Tibial artery (tissue), 4 donors: ENCODE measurements around the gene CCDC148.

Source experiments
- DNase-seq, 2 donors: peaks; one replicate each; pipeline ENCODE4 v3.0.0-alpha.2; 2019
- H3K27ac ChIP-seq, 2 donors: fragments of 200-600 bp; sonication (generic) in 1 of 2; 1 replicate in 1 of 2; 2 replicates in 1 of 2; pipeline ENCODE4 v1.5.1; 2018 to 2019; ENCODE audit warnings: mild to moderate bottlenecking in 1 of 2
- H3K27me3 ChIP-seq, 2 donors: fragments of 200-600 bp; sonication (generic) in 1 of 2; one replicate each; pipeline versions ENCODE4 v1.5.1 to v1.6.0; 2016 to 2019
- H3K36me3 ChIP-seq, 3 donors: fragments of 200-600 bp; sonication (generic) in 2 of 3; one replicate each; pipeline ENCODE4 v1.5.1; 2016 to 2019; ENCODE audit warnings: mild to moderate bottlenecking in 2 of 3
- H3K4me1 ChIP-seq, 4 donors: fragments of 200-600 bp; sonication (generic) in 2 of 4; 1 replicate in 3 of 4; 2 replicates in 1 of 4; pipeline ENCODE4 v1.5.1; 2016 to 2019
- H3K4me3 ChIP-seq, 2 donors: fragments of 200-600 bp; sonication (generic) in 1 of 2; 1 replicate in 1 of 2; 2 replicates in 1 of 2; pipeline ENCODE4 v1.5.1; 2018 to 2019; ENCODE audit warnings: mild to moderate bottlenecking in 2 of 2
- H3K9me3 ChIP-seq, 3 donors: fragments of 200-600 bp; sonication (generic) in 1 of 3; one replicate each; pipeline ENCODE4 v1.5.1; 2016 to 2019
- intact Hi-C: fragments of 100-400 bp; cut with DNase I; formaldehyde crosslinking; loops from one replicate; pipeline ENCODE4 v1.15.0; 2023; ENCODE audit warnings: low total_unique reads
- TF ChIP-seq, protein P1 (sequence below), 2 experiments: fragments of 200-600 bp in 1 of 2; fragments of 450-650 bp in 1 of 2; IDR thresholded peaks; one replicate each; pipeline ENCODE4 v1.5.1; 2017 to 2019; ENCODE audit warnings: antibody characterized with exemption in 2 of 2, mild to moderate bottlenecking in 1 of 2, moderate library complexity in 1 of 2

Gene CCDC148

DNA sequence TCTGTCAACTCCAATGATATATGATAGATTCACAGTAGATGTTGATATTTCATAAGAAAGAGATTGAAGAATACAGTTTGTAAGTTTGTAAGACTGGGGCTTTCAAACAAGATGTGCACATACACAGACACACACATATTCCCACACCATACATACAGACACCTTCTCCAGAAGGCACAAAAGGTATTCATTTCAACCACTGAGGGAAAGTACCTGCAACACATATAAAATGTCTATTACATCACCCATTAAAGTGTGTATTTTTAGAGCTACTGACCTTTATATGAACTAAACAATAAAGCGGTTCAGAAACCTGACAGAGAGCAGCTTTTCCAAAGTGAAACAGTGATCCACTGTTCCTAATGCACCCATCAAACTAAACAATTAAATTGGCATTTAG lies 53.3 kb downstream of the CCDC148 start:
- Histone ChIP-seq H3K36me3 (no peaks in the 10 kb centered on the region), H3K4me3 (no peak overlapping the region), H3K4me1 (no peaks in the 10 kb centered on the region), H3K27ac (no peak overlapping the region), H3K9me3 (no peaks in the 10 kb centered on the region), H3K27me3 (no peaks in the 10 kb centered on the region)
- no peak for DNase-seq
- TF ChIP-seq, protein P1, sequence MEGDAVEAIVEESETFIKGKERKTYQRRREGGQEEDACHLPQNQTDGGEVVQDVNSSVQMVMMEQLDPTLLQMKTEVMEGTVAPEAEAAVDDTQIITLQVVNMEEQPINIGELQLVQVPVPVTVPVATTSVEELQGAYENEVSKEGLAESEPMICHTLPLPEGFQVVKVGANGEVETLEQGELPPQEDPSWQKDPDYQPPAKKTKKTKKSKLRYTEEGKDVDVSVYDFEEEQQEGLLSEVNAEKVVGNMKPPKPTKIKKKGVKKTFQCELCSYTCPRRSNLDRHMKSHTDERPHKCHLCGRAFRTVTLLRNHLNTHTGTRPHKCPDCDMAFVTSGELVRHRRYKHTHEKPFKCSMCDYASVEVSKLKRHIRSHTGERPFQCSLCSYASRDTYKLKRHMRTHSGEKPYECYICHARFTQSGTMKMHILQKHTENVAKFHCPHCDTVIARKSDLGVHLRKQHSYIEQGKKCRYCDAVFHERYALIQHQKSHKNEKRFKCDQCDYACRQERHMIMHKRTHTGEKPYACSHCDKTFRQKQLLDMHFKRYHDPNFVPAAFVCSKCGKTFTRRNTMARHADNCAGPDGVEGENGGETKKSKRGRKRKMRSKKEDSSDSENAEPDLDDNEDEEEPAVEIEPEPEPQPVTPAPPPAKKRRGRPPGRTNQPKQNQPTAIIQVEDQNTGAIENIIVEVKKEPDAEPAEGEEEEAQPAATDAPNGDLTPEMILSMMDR (IDR thresholded peaks at IDR 0.05), result no peak
- intact Hi-C loops, result no loop called here

DNA sequence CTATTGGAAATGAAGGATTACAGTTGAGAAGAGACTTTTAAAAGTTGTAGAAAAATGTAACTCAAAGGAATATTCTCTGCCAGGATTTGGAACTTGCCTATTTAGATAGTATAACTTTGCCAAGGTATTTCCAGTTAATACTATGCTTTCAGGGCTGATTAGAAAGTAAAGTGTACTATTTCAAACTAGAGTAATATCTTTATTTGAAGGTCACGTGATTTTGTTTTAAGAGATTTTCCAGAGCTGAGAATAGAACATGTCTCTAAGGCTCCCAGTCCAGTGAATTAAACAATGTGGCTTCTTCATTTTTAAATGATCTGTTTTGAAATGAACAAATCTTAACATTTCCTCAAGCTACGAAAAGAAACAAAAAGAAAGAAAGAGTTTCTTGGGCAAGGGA lies 53.9 kb downstream of the CCDC148 start:
- DNase-seq, result no peak
- TF ChIP-seq, protein P1 (IDR thresholded peaks at IDR 0.05), result no peak
- H3K4me1 ChIP-seq, result no peaks in the 10 kb centered on the region
- no peak overlapping the region for H3K27ac ChIP-seq
- no peaks in the 10 kb centered on the region for H3K9me3 ChIP-seq
- H3K27me3 ChIP-seq, result no peaks in the 10 kb centered on the region
- intact Hi-C loops, result no loop called here
- H3K4me3 ChIP-seq, result no peak overlapping the region
- H3K36me3 ChIP-seq, result no peaks in the 10 kb centered on the region

DNA sequence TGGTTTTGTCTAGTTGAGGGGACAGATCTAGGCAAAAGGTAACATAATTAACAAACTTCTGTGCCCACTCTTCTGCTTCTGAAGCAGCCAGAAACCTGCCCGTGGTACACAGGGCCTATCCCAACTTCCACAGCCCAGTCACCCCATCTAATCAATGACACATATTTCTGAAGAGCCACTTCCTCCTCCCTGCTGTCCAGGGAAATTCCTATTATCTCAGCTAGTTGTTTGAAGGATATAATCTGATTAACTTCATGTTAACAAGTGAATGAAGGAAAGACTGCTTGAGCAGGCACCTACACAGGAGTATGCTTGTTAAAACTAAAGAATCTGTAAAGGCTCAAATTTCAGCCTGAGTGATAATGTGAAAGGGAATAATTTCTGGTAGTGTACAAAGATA lies 61.4 kb downstream of the CCDC148 start:
- intact Hi-C loops, result no loop called here
- DNase-seq, result no peak
- no peak overlapping the region for H3K27ac ChIP-seq
- H3K27me3 ChIP-seq, result no peaks in the 10 kb centered on the region
- TF ChIP-seq, protein P1 (IDR thresholded peaks at IDR 0.05), result no peak
- H3K36me3 ChIP-seq, result no peaks in the 10 kb centered on the region
- no peak overlapping the region for H3K4me3 ChIP-seq
- H3K9me3 ChIP-seq, result no peaks in the 10 kb centered on the region
- H3K4me1 ChIP-seq, result no peaks in the 10 kb centered on the region

DNA sequence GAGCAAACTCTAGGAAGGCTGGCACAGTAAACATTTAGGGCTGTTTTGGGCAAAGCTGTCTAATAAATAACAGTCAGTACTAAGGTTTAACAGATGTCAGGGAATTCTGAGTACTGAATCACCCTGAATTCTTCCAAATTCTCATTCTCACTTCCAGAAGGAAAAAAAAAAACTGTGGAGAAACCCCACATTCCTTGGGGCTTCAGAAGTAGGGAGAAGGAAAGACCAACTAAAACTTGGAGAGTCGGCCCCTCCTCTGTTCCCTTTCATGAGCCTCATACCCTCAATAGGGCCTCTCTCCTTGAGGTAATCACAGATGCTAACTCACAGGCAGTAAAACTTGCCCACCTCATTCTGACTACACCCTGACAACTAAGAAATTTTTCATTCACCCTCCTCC lies 62.1 kb downstream of the CCDC148 start:
- intact Hi-C loops, result no loop called here
- no peak overlapping the region for H3K27ac ChIP-seq
- no peaks in the 10 kb centered on the region for H3K27me3 ChIP-seq
- no peaks in the 10 kb centered on the region for H3K4me1 ChIP-seq
- no peak for DNase-seq
- TF ChIP-seq, protein P1 (IDR thresholded peaks at IDR 0.05), result no peak
- no peaks in the 10 kb centered on the region for H3K36me3 ChIP-seq
- no peak overlapping the region for H3K4me3 ChIP-seq
- H3K9me3 ChIP-seq, result no peaks in the 10 kb centered on the region

DNA sequence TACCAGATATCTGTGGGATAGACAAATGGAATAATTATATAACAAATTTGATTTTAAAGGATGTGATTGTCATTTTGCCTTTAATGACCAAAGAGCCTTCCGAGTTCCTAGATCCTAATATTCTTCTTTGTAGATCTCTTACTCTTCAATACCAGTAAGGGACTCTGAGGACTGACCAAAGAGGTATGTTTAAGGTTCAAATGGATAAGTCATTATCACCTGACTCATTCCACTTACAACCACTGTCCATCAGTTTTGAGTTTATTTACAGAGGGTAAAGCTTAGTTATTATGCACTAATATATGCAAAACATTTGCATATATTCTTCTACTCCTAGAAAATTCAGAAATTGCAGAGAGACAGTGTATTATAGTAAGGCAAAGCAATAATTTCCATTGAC lies 62.7 kb downstream of the CCDC148 start:
- intact Hi-C loops, result no loop called here
- Histone ChIP-seq H3K27ac (no peak overlapping the region), H3K4me1 (no peaks in the 10 kb centered on the region), H3K4me3 (no peak overlapping the region), H3K36me3 (no peaks in the 10 kb centered on the region), H3K9me3 (no peaks in the 10 kb centered on the region), H3K27me3 (no peaks in the 10 kb centered on the region)
- TF ChIP-seq, protein P1 (IDR thresholded peaks at IDR 0.05), result no peak
- DNase-seq, result no peak

DNA sequence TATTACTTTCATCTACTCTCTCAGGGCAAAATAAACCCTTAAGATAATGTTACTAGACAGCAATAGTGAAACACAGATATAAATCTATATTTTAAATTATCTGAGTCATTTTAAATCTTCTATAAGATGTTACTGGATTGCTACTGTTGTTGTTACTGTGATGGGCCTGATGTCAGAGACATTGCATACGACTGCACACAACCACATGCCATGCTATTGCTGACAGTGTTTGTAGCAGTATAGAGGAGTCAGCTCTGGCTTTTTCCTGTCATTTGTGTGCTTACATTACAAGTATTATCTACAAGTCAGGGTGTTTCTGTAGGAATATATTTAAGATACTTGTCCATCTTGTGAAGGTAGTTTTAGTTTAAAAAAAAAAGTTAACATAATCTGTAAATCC lies 63.9 kb downstream of the CCDC148 start:
- no peaks in the 10 kb centered on the region for H3K27me3 ChIP-seq
- H3K4me1 ChIP-seq, result no peaks in the 10 kb centered on the region
- no peak overlapping the region for H3K27ac ChIP-seq
- TF ChIP-seq, protein P1 (IDR thresholded peaks at IDR 0.05), result no peak
- no peak for DNase-seq
- no peaks in the 10 kb centered on the region for H3K36me3 ChIP-seq
- no peak overlapping the region for H3K4me3 ChIP-seq
- intact Hi-C loops, result no loop called here
- H3K9me3 ChIP-seq, result no peaks in the 10 kb centered on the region
